Loucy (cell line): ENCODE data around the gene ARSG.

Experiments used
- H2AFZ ChIP-seq: fragments of 200-600 bp; sonication (generic); 2 replicates; pipeline ENCODE4 v1.6.0; 2016; ENCODE audit warnings: antibody characterized with exemption, mild to moderate bottlenecking, low read length, moderate library complexity
- H3F3A ChIP-seq: fragments of 200-600 bp; 2 replicates; pipeline ENCODE4 v1.6.0; 2016; ENCODE audit warnings: antibody characterized with exemption, low read depth, mild to moderate bottlenecking
- H3K27me3 ChIP-seq: fragments of 200-600 bp; sonication (generic); 2 replicates; pipeline ENCODE4 v1.6.1; 2014; ENCODE audit warnings: low read length, mild to moderate bottlenecking; ENCODE audit not compliant: insufficient read depth, poor library complexity, severe bottlenecking
- H3K36me3 ChIP-seq: fragments of 200-600 bp; sonication (generic); 2 replicates; pipeline ENCODE4 v1.6.1; 2016; ENCODE audit warnings: low read length; ENCODE audit not compliant: insufficient read depth
- H3K4me1 ChIP-seq: fragments of 200-600 bp; sonication (generic); 2 replicates; pipeline ENCODE4 v1.5.1; 2014; ENCODE audit warnings: low read length, mild to moderate bottlenecking; ENCODE audit not compliant: insufficient read depth, poor library complexity, severe bottlenecking
- H3K4me2 ChIP-seq: fragments of 200-600 bp; sonication (generic); 2 replicates; pipeline ENCODE4 v1.6.0; 2014; ENCODE audit warnings: antibody characterized with exemption, low read length, low read depth, mild to moderate bottlenecking; ENCODE audit not compliant: poor library complexity, severe bottlenecking
- H3K4me3 ChIP-seq: fragments of 200-600 bp; sonication (generic); 2 replicates; pipeline ENCODE4 v1.5.1; 2014; ENCODE audit warnings: low read length, mild to moderate bottlenecking, mixed read lengths; ENCODE audit not compliant: poor library complexity, severe bottlenecking
- H3K79me2 ChIP-seq: fragments of 200-600 bp; sonication (generic); 2 replicates; pipeline ENCODE4 v1.6.1; 2014; ENCODE audit warnings: low read length; ENCODE audit not compliant: insufficient read depth
- H3K9ac ChIP-seq: fragments of 200-600 bp; sonication (generic); 2 replicates; pipeline ENCODE4 v1.6.0; 2014; ENCODE audit warnings: mild to moderate bottlenecking, low read depth, low read length, moderate library complexity; ENCODE audit not compliant: poor library complexity, severe bottlenecking
- H3K9me2 ChIP-seq: fragments of 200-600 bp; sonication (generic); replicated peaks from 2 replicates; pipeline ENCODE4 v1.6.1; 2016; ENCODE audit warnings: low read depth, low read length, mixed read lengths
- H3K9me3 ChIP-seq: fragments of 200-600 bp; sonication (generic); 2 replicates; pipeline ENCODE4 v1.6.1; 2014; ENCODE audit warnings: mild to moderate bottlenecking, antibody characterized with exemption, low read length, low read depth; ENCODE audit not compliant: insufficient read depth
- H4K20me1 ChIP-seq: fragments of 200-600 bp; sonication (generic); 2 replicates; pipeline ENCODE4 v1.6.0; 2014; ENCODE audit warnings: antibody characterized with exemption, low read length, mild to moderate bottlenecking; ENCODE audit not compliant: insufficient read depth, poor library complexity, severe bottlenecking
- EZH2phosphoT487 ChIP-seq: fragments of 200-600 bp; IDR thresholded peaks from 2 replicates; pipeline ENCODE4 v1.6.1; 2018; ENCODE audit warnings: antibody characterized with exemption, mild to moderate bottlenecking, moderate library complexity, borderline replicate concordance
- TF ChIP-seq, protein P1 (sequence below): fragments of 200-600 bp; sonication (generic); conservative IDR thresholded peaks from 2 replicates; pipeline ENCODE4 v1.5.1; 2014; ENCODE audit warnings: mild to moderate bottlenecking, antibody characterized with exemption, low read length

The ARSG gene

GRCh38 chr17:68450391-68450790 is 159.1 kb downstream of the ARSG start:
- no peaks in the 10 kb centered on the region for H3F3A ChIP-seq

GRCh38 chr17:68450801-68451200 is 159.5 kb downstream of the ARSG start:
- no peak for TF ChIP-seq EZH2phosphoT487
- TF ChIP-seq, protein P1, sequence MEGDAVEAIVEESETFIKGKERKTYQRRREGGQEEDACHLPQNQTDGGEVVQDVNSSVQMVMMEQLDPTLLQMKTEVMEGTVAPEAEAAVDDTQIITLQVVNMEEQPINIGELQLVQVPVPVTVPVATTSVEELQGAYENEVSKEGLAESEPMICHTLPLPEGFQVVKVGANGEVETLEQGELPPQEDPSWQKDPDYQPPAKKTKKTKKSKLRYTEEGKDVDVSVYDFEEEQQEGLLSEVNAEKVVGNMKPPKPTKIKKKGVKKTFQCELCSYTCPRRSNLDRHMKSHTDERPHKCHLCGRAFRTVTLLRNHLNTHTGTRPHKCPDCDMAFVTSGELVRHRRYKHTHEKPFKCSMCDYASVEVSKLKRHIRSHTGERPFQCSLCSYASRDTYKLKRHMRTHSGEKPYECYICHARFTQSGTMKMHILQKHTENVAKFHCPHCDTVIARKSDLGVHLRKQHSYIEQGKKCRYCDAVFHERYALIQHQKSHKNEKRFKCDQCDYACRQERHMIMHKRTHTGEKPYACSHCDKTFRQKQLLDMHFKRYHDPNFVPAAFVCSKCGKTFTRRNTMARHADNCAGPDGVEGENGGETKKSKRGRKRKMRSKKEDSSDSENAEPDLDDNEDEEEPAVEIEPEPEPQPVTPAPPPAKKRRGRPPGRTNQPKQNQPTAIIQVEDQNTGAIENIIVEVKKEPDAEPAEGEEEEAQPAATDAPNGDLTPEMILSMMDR, result no peak
- Histone ChIP-seq H3K79me2 (no peaks in the 10 kb centered on the region), H4K20me1 (no peaks in the 10 kb centered on the region), H3K9ac (no peak overlapping the region), H2AFZ (no peak overlapping the region), H3K9me2 (no peaks in the 10 kb centered on the region), H3K27me3 (no peaks in the 10 kb centered on the region), H3K4me3 (no peak overlapping the region), H3K4me1 (peaks cover 20% of the 10 kb centered on the region), H3K4me2 (no peak overlapping the region), H3K36me3 (0 out of 2 replicates have a peak, but pooled peaks cover 3% of the 10 kb centered on the region), H3F3A (no peaks in the 10 kb centered on the region), H3K9me3 (no peaks in the 10 kb centered on the region)

More at GRCh38 chr17:68450391-68450790, 159.1 kb downstream of the ARSG start:
- H3K4me1 ChIP-seq, result peaks cover 18% of the 10 kb centered on the region
- H3K79me2 ChIP-seq, result no peaks in the 10 kb centered on the region
- no peak overlapping the region for H3K4me3 ChIP-seq
- 0 out of 2 replicates have a peak, but pooled peaks cover 3% of the 10 kb centered on the region for H3K36me3 ChIP-seq
- no peak overlapping the region for H3K9ac ChIP-seq
- H3K4me2 ChIP-seq, result no peak overlapping the region
- H3K9me3 ChIP-seq, result no peaks in the 10 kb centered on the region
- no peaks in the 10 kb centered on the region for H3K9me2 ChIP-seq
- H3K27me3 ChIP-seq, result no peaks in the 10 kb centered on the region
- H2AFZ ChIP-seq, result no peak overlapping the region
- TF ChIP-seq, protein P1, result no peak
- no peak for TF ChIP-seq EZH2phosphoT487
- no peaks in the 10 kb centered on the region for H4K20me1 ChIP-seq

GRCh38 chr17:68451670-68452354 is 160.5 kb downstream of the ARSG start:
- H2AFZ ChIP-seq, result no peak overlapping the region
- H4K20me1 ChIP-seq, result no peaks in the 10 kb centered on the region
- 0 out of 2 replicates have a peak, but pooled peaks cover 3% of the 10 kb centered on the region for H3K36me3 ChIP-seq
- H3K4me1 ChIP-seq, result peaks cover 20% of the 10 kb centered on the region
- H3K9me2 ChIP-seq, result no peaks in the 10 kb centered on the region
- H3K27me3 ChIP-seq, result no peaks in the 10 kb centered on the region
- H3K9me3 ChIP-seq, result no peaks in the 10 kb centered on the region
- H3F3A ChIP-seq, result no peaks in the 10 kb centered on the region
- no peak overlapping the region for H3K4me2 ChIP-seq
- H3K9ac ChIP-seq, result no peak overlapping the region
- no peak overlapping the region for H3K4me3 ChIP-seq
- peaks cover 7% of the 10 kb centered on the region; the same call in 1 of the 2 replicates for H3K79me2 ChIP-seq
- no peak for TF ChIP-seq EZH2phosphoT487
- TF ChIP-seq, protein P1, result no peak
